ENCODE measurements around the gene METTL3. TPM values are rescaled to one million over a fixed set of nuclear protein-coding genes. Genes with fewer than 3 reads are reported as not detected.

Gene METTL3
- total RNA-seq, 4 donors from 2014 or later = 45.3 to 65.4 (median 58.6) TPM

- Histone ChIP-seq H3K4me1 (peaks cover 0 to 30% (median 16%) of the 10 kb centered on the region in 4 donors), H3K36me3 (peaks cover 0 to 34% (median 0%) of the 10 kb centered on the region in 3 donors), H3K27me3 (no peaks in the 10 kb centered on the region), H3K27ac (peak overlapping the region; percentile 73 to 97 (median 92)), H3K9me3 (no peaks in the 10 kb centered on the region), H3K4me3 (peak overlapping the region; percentile 67 to 94 (median 82))
- TF ChIP-seq POLR2A (IDR thresholded peaks at IDR 0.05) (no peak), EP300 (IDR thresholded peaks at IDR 0.05) (no peak)
- TF ChIP-seq, protein P1, sequence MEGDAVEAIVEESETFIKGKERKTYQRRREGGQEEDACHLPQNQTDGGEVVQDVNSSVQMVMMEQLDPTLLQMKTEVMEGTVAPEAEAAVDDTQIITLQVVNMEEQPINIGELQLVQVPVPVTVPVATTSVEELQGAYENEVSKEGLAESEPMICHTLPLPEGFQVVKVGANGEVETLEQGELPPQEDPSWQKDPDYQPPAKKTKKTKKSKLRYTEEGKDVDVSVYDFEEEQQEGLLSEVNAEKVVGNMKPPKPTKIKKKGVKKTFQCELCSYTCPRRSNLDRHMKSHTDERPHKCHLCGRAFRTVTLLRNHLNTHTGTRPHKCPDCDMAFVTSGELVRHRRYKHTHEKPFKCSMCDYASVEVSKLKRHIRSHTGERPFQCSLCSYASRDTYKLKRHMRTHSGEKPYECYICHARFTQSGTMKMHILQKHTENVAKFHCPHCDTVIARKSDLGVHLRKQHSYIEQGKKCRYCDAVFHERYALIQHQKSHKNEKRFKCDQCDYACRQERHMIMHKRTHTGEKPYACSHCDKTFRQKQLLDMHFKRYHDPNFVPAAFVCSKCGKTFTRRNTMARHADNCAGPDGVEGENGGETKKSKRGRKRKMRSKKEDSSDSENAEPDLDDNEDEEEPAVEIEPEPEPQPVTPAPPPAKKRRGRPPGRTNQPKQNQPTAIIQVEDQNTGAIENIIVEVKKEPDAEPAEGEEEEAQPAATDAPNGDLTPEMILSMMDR (IDR thresholded peaks at IDR 0.05) = no peak
- WGBS, 2 donors = 0 to 1% methylated on average over 13 to 15 of the region's 27 CpGs
- peak in 1 of 2 donors; percentile 69 for DNase-seq (ENCODE audit: low spot score in 2 of 2)
These were observed 34.6 kb downstream of the METTL3 start for GRCh38 chr14:21476523-21476924.

- H3K4me3 ChIP-seq = peak overlapping the region; percentile 67 to 94 (median 82)
- peaks cover 0 to 33% (median 0%) of the 10 kb centered on the region in 3 donors for H3K36me3 ChIP-seq
- H3K4me1 ChIP-seq = peaks cover 0 to 30% (median 16%) of the 10 kb centered on the region in 4 donors
- no peaks in the 10 kb centered on the region for H3K27me3 ChIP-seq
- H3K27ac ChIP-seq = peak overlapping the region; percentile 73 to 97 (median 92)
- DNase-seq (ENCODE audit: low spot score in 2 of 2) = no peak
- TF ChIP-seq, protein P1 (IDR thresholded peaks at IDR 0.05) = no peak
- TF ChIP-seq EP300 (IDR thresholded peaks at IDR 0.05) (no peak), POLR2A (IDR thresholded peaks at IDR 0.05) (no peak)
- WGBS, 2 donors = 45 to 46% methylated on average over 10 of the region's 10 CpGs
- no peaks in the 10 kb centered on the region for H3K9me3 ChIP-seq
These were observed 35.2 kb downstream of the METTL3 start for GRCh38 chr14:21475767-21476522.

GRCh38 chr14:21467616-21468015 lies 43.5 kb downstream of the METTL3 start:
- Histone ChIP-seq H3K9me3 (no peaks in the 10 kb centered on the region), H3K27me3 (no peaks in the 10 kb centered on the region), H3K36me3 (peaks cover 0 to 66% (median 0%) of the 10 kb centered on the region in 3 donors), H3K4me3 (no peak overlapping the region), H3K27ac (peak overlapping the region in 2 of 4 donors; percentile 4 to 38), H3K4me1 (peaks cover 0 to 6% (median 0%) of the 10 kb centered on the region in 4 donors)
- no peak for TF ChIP-seq POLR2A (IDR thresholded peaks at IDR 0.05)
- TF ChIP-seq, protein P1 (IDR thresholded peaks at IDR 0.05) = no peak
- no peak for TF ChIP-seq EP300 (IDR thresholded peaks at IDR 0.05)
- DNase-seq (ENCODE audit: low spot score in 2 of 2) = no peak
- 35 to 45% methylated on average over 1 of the region's 1 CpG for WGBS, 2 donors

GRCh38 chr14:21455912-21456667 lies 55.0 kb downstream of the METTL3 start, which contains the start of gene CHD8:
TSS of gene CHD8 (minus strand) at chr14:21456123. CDS start at chr14:21431643, 24,480 bp downstream.
- H3K4me3 ChIP-seq = peak within 1 kb of the TSS; percentile 79 to 93 (median 80)
- peak within 1 kb of the TSS; percentile 94 to 99 (median 96) for H3K27ac ChIP-seq
- H3K36me3 ChIP-seq = peaks cover 0 to 32% (median 0%) of the 10 kb centered on the region in 3 donors
- peaks cover 0 to 32% (median 14%) of the 10 kb centered on the region in 4 donors for H3K4me1 ChIP-seq
- no peaks in the 10 kb centered on the region for H3K27me3 ChIP-seq
- WGBS, 2 donors = 1% methylated on average over 30 to 35 of the region's 36 CpGs
- TF ChIP-seq, protein P1 (IDR thresholded peaks at IDR 0.05) = peak; percentile 52 to 77 (median 57)
- TF ChIP-seq EP300 (IDR thresholded peaks at IDR 0.05) = peak; percentile 86 to 93
- peak; percentile 20 to 51 for TF ChIP-seq POLR2A (IDR thresholded peaks at IDR 0.05)
- no peaks in the 10 kb centered on the region for H3K9me3 ChIP-seq
- DNase-seq (ENCODE audit: low spot score in 2 of 2) = peak; percentile 98 to 99

Measured in tibial nerve (tissue), 4 donors.